ENCODE measurements around the gene DSTN.

Gene DSTN

DNA sequence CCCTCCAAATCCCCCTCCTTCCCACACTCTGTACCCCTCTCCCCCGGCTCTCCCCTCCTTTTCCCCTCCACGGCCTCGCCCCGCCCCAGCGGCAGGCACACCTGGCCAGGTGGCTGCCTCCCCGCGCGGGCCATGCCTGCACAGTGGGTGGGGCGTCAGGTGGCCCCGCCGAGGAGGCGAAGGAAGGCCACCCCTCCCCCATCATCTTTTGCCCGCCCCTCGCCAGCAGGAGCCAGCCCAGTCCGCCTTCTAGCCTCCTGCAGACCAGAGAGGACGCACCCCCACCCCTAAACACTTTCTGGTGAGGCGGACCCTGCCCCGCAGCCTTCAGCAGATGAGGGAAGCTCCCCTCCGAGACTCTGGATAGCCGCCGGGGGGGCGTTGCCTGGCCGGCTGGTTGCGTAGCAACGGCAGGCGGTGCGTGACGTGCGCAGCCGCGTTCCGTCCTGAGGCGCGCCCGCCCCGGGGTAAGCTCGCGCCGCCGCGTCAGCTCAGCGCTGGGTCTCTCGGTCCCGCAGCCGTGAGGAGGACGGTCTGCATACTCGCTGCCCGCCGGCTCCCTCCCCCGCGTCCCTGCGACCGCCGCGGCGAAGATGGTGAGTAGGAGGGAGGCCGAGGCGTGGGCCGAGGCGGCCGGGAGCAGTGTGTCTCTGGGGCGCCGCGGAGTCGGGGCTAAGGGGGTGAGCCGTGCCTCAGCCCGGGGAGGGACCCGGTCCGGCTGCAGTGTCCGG lies at the start of gene DSTN:
TSS of gene DSTN (plus strand) at position 460 of the 731 bp plus-strand sequence. CDS start at position 594, 134 bp downstream.
- in situ Hi-C loops (cut with MboI; ENCODE audit: low sequenced_read_pairs) = no loop called here

DNA sequence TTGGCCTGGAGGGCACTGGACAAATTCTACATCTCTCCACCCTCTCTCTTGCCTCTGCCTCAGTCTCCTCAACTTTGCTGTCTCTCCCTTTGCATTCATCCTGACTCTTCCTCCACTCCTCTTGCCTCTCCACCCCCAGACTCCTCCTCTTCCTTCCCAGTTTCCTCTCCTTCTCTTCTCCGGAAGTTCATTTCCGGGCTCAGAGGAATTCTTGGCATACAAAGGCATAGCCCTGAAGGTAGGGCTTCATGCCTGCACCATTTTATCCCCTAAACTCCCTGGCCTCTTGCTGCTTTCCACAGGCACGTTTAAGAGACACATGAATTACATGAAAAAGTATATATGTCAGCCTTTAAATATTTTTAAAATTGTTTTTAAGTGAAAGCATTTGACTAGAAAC lies 49.3 kb upstream of the DSTN start:
- in situ Hi-C loops (cut with MboI; ENCODE audit: low sequenced_read_pairs) = loop anchor here (25.0 kb wide), 1 partner anchor 367 kb away; no protein-coding TSS in a partner anchor

DNA sequence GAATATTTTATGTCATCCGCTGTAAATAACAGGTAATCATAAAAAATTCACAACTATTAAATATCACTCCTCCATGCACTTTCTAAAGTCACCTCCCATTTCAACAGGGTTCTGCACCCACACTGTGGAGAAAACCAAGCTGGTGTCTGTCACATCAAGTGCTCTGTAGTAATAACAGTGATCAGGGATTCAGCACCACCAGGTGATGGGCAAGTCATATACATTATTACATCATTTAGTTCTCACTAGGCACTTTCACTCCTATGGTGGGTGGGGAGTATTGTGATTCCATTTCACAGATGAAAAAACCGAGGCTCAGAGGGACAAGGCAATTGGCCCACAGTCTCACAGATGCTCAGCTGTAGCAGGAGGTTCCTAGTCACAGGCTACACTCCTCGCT lies 47.3 kb upstream of the DSTN start:
- in situ Hi-C loops (cut with MboI; ENCODE audit: low sequenced_read_pairs) = loop anchor here (25.0 kb wide), 1 partner anchor 365 kb away; no protein-coding TSS in a partner anchor

DNA sequence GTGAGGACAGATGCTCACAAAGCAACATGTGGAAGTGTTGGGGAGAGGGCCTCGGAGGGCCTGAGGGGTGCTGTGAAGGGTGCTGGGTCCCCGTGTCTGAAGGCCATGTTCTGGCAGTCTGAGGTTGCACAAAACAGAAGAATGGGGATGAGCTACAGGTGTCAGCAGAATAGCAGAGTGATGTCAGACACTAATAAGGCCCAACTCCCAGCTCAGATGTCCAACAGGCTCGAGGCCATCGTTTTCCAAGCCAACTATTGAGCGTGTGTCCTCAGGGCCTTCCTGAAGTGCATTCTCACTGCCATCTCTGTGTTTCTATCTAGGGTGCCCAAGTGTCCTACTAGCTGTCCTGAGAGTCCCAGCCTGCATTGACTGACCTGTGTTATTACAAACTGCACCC lies 46.5 kb upstream of the DSTN start:
- in situ Hi-C loops (cut with MboI; ENCODE audit: low sequenced_read_pairs) = loop anchor here (25.0 kb wide), 1 partner anchor 364 kb away; no protein-coding TSS in a partner anchor

DNA sequence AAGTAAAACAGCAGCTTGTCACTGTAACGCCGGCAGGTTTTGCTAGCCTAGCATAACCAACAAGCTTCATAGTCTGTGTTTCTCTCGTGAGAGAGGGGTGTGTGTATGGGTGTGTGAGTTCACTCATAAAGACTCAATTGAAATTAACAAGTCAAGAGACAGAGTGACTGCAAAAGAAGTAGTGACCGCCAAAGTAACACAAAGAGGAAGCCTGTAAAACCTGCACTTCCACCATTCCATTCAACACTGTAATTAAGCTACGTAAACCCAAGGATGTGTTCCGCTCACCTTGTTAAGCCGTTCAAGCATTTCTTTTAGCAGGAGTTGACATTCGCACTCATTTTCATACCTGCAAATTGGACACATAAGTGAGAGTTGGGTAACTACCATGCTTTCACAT lies 45.3 kb upstream of the DSTN start:
- in situ Hi-C loops (cut with MboI; ENCODE audit: low sequenced_read_pairs) = loop anchor here (25.0 kb wide), 1 partner anchor 363 kb away; no protein-coding TSS in a partner anchor

DNA sequence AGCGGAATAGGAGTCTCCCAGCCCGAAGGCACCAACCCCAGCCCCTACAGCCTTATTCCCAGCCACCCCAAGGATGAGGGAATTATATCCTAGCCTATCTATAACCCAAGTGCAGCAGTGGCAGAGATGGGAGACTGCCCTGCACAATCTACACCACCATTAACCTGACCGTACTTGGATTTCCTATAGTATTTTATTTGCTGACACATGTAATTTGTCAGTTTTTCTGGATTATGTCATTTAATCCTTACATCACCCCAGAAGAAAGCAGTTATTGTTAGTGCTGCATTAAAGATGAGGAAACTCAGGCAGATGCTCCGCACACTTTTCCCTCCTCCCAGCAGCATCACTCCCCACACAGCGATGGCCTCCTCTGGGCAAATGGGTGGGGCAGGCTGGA lies 44.7 kb upstream of the DSTN start:
- in situ Hi-C loops (cut with MboI; ENCODE audit: low sequenced_read_pairs) = no loop called here

DNA sequence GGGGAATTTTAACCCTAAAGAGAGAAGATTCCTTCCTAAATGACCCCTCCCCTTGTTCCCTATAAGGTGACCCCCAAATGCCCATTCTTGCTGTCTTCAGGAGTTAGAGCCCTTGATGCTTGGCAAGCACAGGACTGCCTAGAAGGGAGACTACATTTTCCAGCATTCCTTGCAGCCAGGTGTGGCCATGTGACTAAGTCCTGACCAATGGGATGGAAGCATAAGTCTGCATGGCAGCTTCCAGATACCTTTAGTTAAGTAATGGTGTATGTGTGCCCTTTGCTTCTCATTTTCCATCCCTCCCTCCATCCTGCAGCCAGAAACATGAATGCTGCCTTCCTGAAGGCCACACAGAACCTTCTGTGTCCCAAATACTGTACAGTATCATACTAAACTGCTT lies 44.2 kb upstream of the DSTN start:
- in situ Hi-C loops (cut with MboI; ENCODE audit: low sequenced_read_pairs) = no loop called here

DNA sequence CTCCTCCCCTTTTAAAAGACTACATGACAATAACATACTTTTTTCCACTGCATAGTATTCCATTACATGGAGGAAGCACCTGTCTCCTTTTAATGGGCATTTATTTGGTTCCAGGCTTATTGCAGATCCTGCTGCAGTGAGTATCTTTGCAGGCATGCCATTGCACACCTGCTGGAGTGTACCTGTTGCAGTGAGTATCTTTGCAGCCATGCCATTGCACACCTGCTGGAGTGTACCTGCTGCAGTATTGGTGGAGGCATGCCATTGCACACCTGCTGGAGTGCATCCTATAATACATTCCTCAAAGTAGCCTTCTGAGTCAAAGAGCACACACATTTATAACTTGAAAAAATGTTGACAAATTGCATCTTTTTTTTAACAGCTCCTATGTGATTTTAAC lies 40.3 kb upstream of the DSTN start:
- in situ Hi-C loops (cut with MboI; ENCODE audit: low sequenced_read_pairs) = no loop called here

DNA sequence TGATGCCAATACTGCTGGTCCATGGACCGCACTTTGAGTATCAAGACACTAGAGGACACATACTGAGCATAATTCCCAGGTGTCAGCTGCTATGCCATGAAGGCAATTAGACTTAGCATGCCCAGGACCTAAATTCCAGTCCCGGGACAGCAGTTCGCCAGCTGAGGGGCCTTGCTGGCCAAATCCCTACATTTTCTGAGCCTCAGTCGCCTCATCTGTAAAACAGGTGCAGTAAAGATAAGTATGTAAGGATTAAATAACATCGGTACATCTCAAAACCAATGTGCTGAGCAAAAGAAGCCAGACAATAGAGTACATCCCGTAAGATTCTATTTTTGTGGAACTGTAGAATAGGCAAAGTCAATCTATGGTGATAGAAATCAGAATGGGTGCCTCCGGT lies 39.7 kb upstream of the DSTN start:
- in situ Hi-C loops (cut with MboI; ENCODE audit: low sequenced_read_pairs) = no loop called here

DNA sequence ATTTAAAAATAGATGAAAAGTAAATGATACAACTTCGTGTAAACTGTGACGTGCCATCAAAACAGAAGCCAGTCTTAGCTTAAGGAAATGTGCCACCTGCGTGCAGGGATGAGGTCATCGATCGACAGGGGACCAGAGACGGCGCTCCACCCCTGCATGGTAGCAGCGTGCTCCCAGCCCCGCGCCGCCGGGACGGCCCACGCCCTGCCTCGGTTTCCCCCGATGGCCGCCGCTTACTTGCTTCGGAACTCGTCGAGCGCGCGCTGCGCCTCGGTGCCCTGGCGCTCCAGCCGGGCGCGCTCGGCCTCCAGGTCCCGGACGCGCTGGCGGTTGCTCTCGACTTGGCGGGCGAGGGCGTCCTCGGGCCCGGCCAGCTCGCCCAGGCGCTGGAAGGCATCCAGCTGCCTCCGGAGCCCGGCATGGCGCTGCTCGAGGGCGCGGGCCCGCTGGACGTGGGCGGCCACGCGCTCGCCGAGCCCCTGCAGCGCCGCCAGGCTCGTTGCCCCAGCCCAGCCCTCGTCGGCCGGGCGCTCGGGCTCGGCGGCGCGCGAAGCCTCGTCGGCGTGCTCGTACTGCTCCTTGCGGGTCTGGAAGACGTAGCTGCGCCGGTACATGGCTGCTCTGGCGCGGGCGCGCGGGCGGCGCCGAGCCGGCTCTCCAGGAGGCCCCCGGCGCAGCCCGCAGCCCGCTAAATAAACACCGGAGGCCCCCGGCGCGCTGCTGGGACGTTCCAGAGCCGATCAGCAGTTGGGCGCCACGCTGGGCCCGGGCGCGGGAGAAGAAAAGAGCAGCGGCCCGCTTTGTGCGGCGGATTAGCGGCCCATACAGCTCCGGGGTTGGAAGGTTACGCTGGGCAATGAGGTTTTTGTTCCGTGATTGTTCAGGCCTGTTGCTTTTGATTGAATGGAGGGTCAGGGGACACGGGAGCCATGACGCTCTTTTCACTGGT lies 38.9 kb upstream of the DSTN start, which contains the start of gene BFSP1:
TSS of gene BFSP1 (minus strand) at position 664 of the 949 bp plus-strand sequence. CDS start at position 614, 50 bp downstream.
- in situ Hi-C loops (cut with MboI; ENCODE audit: low sequenced_read_pairs) = no loop called here

DNA sequence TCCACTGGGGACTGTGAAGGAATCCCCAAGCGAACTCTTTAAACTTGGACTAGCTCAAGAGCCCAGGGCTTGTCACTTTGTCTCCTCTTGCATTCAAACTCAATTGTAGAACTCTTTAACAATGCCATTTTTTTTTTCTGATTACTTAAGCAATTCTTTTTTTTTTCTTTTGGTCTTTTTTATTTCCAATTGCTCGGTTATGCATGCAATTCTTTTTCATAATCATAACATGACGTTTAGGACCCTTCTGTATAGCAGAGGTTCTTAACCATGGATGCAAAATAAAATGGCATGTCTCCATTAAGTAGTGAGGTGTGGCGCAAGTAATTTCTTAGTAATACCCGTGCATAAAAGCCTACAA lies 38.2 kb upstream of the DSTN start:
- in situ Hi-C loops (cut with MboI; ENCODE audit: low sequenced_read_pairs) = no loop called here

DNA sequence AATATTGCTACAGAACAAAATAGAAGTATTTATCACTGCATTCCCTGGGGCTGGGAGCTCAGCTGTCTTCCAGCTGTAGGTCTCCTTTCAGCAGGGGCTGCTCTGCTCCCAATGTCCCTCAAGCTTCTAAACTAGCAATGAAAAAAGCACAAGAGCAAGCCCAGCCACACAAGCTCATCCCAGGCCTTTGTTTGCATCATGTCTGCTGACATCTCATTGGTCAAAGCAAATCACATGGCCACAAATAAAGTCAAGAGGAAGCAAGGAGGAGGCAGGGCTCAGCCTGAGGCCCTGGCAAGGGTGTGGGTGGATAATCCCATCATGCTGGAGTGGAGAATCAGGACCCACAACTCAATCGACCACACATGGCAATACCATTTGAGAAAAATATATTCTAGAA lies 36.5 kb upstream of the DSTN start:
- in situ Hi-C loops (cut with MboI; ENCODE audit: low sequenced_read_pairs) = no loop called here

DNA sequence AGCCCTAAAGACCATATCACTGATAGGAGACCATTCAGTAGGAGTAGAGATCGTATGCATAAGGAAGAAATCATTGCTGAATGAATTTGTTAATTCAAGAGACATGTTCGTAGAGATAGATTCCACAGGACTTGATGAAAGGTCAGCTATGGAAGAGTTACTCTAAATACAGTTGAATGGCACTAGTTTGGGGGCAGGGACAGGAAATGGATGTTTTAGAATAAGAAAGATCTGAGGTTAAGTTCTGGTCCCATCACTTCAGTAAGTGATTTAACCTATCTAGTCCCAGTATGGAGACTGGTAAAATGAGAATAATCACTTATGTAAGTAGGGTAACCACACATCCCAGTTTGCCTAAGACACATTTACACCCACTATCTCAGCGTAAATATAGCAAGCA lies 35.8 kb upstream of the DSTN start:
- in situ Hi-C loops (cut with MboI; ENCODE audit: low sequenced_read_pairs) = no loop called here

DNA sequence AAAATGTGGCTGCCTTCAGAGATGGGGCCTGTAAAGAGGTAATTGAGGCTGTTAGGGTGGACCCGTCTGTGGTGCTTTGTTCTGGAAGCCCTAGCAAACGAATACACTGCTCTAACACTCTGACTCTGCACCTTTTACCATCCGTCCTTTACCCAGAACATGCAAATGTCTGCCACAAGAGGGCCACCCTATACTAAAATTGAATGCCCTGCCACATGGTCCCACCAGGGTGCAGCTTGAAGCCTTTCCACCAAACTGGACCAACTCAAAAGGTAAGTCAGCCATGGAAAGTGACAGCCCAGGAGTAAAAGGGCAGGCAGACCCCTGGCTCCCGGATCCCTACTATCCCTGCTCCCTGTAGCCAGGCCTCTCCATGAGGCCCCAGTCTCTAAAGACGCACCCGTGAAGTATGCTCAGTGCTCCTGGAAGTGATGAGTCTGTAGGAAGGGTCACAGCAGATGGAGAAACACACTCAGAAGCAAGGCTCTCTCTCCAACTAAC lies 32.9 kb upstream of the DSTN start:
- in situ Hi-C loops (cut with MboI; ENCODE audit: low sequenced_read_pairs) = no loop called here

DNA sequence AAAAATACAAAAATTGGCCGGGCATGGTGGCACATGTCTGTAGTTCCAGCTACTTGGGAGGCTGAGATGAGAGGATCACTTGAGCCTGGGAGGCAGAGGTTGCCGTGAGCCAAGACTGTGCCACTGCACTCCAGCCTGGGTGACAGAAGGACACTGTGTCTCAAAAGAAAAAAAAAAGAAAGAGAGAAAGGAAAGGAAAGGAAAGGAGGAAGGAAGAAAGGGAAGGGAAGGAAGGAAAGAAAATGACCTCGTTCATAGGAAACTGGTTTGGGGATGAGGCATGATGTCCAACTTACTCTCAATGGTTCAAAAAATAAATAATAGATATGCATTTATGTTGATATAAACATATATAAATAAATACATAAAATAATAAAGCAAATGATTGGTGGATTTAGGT lies 31.9 kb upstream of the DSTN start:
- in situ Hi-C loops (cut with MboI; ENCODE audit: low sequenced_read_pairs) = no loop called here

DNA sequence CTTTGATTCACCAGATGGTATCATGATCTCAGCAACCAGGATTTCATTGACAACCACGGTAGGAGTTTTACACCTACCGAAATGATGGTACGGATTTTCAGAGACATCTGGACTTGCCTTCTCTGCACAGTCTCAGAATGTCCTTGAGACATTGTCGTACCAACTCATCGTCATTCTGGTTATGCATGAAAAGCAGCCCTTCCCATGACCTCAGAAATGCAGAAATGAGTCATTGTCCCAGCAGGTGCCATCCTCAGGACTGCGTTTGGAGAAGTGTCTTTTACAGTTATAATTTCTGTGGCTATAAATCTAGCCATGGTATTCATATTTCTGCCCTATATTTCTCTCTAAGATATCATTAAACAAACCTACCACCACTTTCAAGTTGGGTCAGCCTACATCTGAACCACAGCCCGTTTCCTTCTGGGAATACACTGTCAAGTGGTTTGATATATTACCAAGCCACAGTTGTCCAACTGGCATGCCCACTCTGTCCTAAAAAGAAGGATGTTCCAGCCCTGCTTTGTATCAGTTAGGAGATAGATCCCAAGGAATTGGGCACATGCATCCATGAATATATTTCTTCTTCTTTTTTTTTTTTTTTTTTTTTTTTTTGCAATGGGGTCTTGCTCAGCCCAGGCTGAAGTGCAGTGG lies 31.2 kb upstream of the DSTN start:
- in situ Hi-C loops (cut with MboI; ENCODE audit: low sequenced_read_pairs) = no loop called here

DNA sequence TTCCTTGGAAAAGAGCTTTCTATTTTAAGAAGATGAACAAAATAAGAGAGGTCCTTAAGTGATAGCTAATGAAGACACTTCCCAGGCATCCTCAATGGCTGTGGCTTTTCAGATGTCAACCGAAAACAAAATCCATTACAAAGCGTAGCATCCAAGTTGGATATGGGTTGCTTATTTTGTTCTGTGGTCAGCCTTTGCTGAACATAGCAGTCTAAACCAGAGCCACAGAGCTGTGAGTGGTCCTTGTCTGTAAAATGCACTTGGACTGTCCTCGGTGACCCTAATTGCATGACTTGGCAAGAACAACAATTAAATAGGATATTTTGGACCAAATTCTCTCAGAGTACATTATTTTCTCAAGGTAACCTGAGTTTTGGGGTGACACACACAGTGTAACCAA lies 28.3 kb upstream of the DSTN start:
- in situ Hi-C loops (cut with MboI; ENCODE audit: low sequenced_read_pairs) = no loop called here

DNA sequence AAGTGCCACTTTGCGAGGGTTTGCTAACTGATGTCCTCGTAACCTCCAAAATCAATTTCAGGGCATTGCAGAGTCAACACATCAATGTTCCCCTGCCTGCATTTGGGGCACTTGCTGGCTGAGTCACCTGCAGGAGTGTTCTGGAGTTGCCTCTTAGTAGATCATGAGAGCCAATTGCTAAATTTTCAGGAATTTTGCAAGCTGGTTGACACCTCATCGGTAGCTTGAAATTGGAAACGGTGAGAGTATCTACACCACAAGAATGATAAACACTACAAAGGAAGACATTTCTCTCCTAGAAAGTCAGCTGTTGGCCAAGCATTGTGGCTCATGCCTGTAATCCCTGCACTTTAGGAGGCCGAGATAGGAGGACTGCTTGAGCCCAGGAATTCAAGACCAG lies 27.9 kb upstream of the DSTN start:
- in situ Hi-C loops (cut with MboI; ENCODE audit: low sequenced_read_pairs) = no loop called here

DNA sequence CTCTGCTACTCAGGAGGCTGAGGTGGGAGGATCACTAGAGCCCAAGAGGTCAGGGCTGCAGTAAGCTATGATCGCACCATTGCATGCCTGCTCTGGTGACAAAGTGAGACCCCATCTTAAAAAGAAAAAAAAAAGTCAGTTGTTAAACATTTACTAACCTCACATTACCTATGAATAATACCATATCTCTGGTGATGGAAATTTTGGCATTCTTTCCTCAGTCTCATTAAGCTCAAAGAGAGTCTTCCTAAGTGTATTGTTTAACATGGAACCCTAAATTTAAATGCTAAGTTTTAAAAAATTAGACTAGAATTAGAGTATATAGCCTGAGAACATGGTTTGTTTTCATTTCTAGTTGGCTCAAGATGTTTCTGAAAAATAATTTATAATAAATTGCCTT lies 27.4 kb upstream of the DSTN start:
- in situ Hi-C loops (cut with MboI; ENCODE audit: low sequenced_read_pairs) = no loop called here

DNA sequence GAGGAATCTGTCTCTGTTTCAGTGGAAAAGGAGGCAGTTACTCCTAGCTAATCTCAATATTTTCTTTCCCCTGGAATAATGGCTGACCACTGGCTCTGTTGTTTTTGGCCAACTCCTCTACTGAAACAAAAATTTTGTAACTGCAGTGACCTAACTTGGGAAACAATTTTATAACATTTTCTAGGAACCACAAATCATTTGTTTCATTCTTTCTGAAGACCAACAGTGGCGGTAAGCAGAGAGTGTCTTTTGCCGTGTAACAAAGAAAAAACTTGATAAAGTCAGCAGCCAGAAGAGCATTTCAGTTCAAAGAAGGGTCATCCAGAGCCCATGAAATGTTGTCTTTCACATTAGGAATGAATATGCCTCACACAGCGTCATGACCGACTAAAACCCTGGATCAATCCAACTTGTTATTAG lies 26.9 kb upstream of the DSTN start:
- in situ Hi-C loops (cut with MboI; ENCODE audit: low sequenced_read_pairs) = no loop called here

DNA sequence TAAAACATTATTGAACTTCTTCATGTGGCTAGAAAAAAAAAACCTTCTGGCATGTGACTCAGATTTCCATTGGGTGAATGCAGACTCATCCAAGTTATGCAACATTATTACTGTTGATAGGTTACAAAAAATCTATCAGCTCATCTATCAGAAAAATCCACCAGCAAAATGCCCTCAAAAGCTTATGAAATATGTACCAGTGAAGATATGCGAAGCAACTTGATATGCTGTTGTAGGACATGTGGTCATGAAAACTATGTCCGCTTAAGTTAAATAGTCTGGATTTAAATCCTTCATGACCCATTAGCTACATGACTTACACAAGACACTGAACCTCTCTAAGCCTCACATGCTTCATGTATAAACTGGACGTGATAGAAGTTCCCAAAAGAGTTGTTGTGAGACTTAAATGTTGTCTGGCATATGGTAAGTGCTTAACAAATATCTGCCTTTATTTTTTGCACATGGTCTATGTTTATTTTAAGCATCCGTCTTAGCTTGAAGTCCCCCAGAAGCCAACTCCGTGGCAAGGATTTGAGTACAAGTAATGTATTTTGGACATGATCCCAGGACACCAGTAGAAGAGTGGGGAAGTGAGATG lies 26.2 kb upstream of the DSTN start:
- in situ Hi-C loops (cut with MboI; ENCODE audit: low sequenced_read_pairs) = no loop called here
